GM08714 (cell line): ENCODE data around the gene DACT3.

Source experiments
- H3K4me3 ChIP-seq: fragments of 200-500 bp; sonication (Bioruptor generic); 2 replicates; pipeline ENCODE4 v1.5.1; 2014; ENCODE audit warnings: mild to moderate bottlenecking, low read length, inconsistent platforms
- ZNF274 ChIP-seq: IDR thresholded peaks from 2 replicates; pipeline ENCODE4 v1.6.1; 2012; ENCODE audit warnings: mild to moderate bottlenecking, low read depth, low read length

The DACT3 gene

GRCh38 chr19:46650445-46650844 is 10.5 kb downstream of the DACT3 start:
- no peak overlapping the region for H3K4me3 ChIP-seq
- TF ChIP-seq ZNF274, result no peak

DNA sequence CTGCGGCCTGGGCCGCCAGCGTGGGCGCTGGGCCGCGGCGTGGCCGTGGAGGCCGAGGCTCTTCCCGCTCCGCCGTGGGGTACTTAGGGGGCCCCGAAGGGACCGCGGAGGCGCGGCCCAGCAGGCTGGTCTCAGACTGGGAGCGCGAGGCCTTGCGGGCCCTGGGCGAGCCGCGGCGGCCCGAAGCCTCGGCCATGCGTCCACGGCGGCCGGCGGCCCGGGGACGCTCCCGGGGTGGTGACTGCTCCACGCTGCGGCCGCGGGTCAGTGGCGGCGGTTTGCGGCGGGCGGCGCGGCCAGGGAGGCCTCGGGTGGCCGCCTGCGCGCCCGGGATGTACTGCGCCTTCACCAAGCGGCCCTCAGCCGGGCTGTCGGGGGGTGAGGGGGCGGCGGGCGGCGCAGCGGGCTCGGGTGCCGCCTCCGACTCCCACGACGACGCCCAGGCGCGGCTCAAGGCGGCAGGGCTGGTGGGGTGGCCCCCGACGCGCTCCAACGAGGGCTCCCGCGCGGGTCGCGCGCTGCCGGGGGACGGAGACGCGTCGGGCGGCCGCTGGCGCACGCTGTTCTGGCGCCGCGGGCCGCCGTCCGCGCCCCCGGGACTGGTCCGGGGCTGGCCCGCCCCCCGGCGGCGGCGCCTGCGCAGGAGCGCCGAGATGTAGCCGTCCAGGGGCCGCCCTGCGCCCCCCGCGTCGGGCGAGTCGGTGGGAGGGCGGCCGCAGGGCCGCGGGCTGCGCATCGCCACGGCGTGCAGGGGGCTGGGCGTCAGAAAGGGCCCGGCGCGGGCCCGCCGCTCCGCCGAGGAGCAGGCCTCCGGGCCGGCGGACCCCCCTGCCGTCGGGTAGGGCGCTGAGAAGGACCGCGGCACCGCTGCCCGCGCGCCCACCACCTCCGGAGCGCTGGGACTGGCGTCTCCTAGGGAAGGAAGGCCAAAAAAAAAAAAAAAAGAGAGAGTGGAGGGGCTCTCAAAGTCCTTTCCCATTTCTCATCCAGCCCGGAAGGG is 11.7 kb downstream of the DACT3 start:
- no peak overlapping the region for H3K4me3 ChIP-seq
- TF ChIP-seq ZNF274, result no peak

- TF ChIP-seq ZNF274, result no peak
Observed at GRCh38 chr19:46648060-46648960, 12.7 kb downstream of the DACT3 start.

DNA sequence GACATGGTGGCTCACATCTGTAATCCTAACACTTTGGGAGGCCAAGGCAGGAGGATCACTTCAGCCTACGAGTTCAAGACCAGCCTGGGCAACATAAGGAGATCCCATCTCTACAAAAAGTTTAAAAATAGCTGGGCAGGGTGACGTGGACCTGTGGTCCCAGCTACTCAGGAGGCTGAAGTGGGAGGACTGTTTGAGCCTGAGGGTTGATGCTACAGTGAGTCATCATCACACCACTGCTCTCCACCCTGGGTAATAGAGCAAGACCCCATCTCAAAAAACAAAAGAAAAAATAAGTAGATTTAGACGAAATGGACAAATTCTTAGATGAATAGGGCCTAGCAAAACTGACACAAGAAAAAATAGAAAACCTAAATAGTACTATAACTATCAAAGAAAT is 14.6 kb downstream of the DACT3 start:
- TF ChIP-seq ZNF274, result no peak
- H3K4me3 ChIP-seq, result no peak overlapping the region

More at GRCh38 chr19:46648060-46648960, 12.7 kb downstream of the DACT3 start:
- no peak overlapping the region for H3K4me3 ChIP-seq

GRCh38 chr19:46644720-46645119 is 16.3 kb downstream of the DACT3 start:
- TF ChIP-seq ZNF274, result no peak
- no peak overlapping the region for H3K4me3 ChIP-seq

GRCh38 chr19:46640656-46641055 is 20.3 kb downstream of the DACT3 start:
- H3K4me3 ChIP-seq, result no peak overlapping the region
- no peak for TF ChIP-seq ZNF274

GRCh38 chr19:46639358-46640182 is 21.4 kb downstream of the DACT3 start:
- no peak for TF ChIP-seq ZNF274
- peak overlapping the region; percentile 46; the same call in 1 of the 2 replicates for H3K4me3 ChIP-seq

- H3K4me3 ChIP-seq, result no peak overlapping the region
- TF ChIP-seq ZNF274, result no peak
Observed at GRCh38 chr19:46637224-46637623, 23.8 kb downstream of the DACT3 start.

GRCh38 chr19:46635920-46636761 is 24.8 kb downstream of the DACT3 start, which contains the start of gene GNG8:
TSS of gene GNG8 (minus strand) at chr19:46636202. CDS start at chr19:46634682, 1,520 bp downstream.
- H3K4me3 ChIP-seq, result no peak within 1 kb of the TSS
- no peak for TF ChIP-seq ZNF274

- H3K4me3 ChIP-seq, result no peak overlapping the region
Observed at GRCh38 chr19:46634656-46635218, 26.2 kb downstream of the DACT3 start.

GRCh38 chr19:46634045-46634655 is 26.8 kb downstream of the DACT3 start:
- peak overlapping the region; percentile 5; the same call in 1 of the 2 replicates for H3K4me3 ChIP-seq
- TF ChIP-seq ZNF274, result no peak

More at GRCh38 chr19:46634656-46635218, 26.2 kb downstream of the DACT3 start:
- no peak for TF ChIP-seq ZNF274

GRCh38 chr19:46633130-46633529 is 27.9 kb downstream of the DACT3 start:
- no peak for TF ChIP-seq ZNF274
- no peak overlapping the region for H3K4me3 ChIP-seq
